HCT116 (cell line): ENCODE data around the gene ZC3HAV1. TPM values are rescaled to one million over a fixed set of nuclear protein-coding genes. Genes with fewer than 3 reads are reported as not detected.
"Not testable (repeated sequence)": the region's sequence is repeated elsewhere in the genome, so short reads cannot be mapped to it uniquely, and the experiment has no call there.

ENCODE experiments used
- ATAC-seq: fragments of 200-7000 bp; cut with Tn5 transposase; 2 replicates; pipeline ENCODE4 v1.9.1; 2020; ENCODE audit warnings: mild to moderate bottlenecking, moderate library complexity
- BruUV-seq: library from RNA; stranded (reverse); fragments of 400-500 nt; replicated peaks from 2 replicates; lab custom pipeline; 2021; lab: Mats Ljungman, UMichigan
- CTCF ChIA-PET: fragments of 300-600 bp; sonication (Branson Sonifier 250); formaldehyde crosslinking; loops from one replicate; lab custom pipeline; 2021; ENCODE audit warnings: antibody characterized with exemption; lab: Charles Lee
- POLR2A ChIA-PET: fragments of 300-600, 350-600 bp; sonication (Branson Sonifier 250); formaldehyde crosslinking; loops from one replicate; lab custom pipeline; 2021; ENCODE audit warnings: antibody characterized with exemption; lab: Charles Lee
- RAD21 ChIA-PET, 2 experiments: fragments of 300-600 bp; sonication (Branson Sonifier 250); formaldehyde crosslinking; loops; one replicate each; lab custom pipeline; 2023; ENCODE audit warnings: low total read pairs in 2 of 2; ENCODE audit not compliant: uncharacterized antibody in 2 of 2, unreplicated experiment in 2 of 2, low non-redundant PET in 1 of 2; lab: Charles Lee
- DNase-seq: peaks from one replicate; pipeline ENCODE4 v3.0.0-alpha.2; 2010; ENCODE audit warnings: low read depth, low spot score
- H2AFZ ChIP-seq: fragments of 200-600 bp; shearing (Covaris generic), sonication (generic); 2 replicates; pipeline ENCODE4 v1.6.1; 2017; ENCODE audit warnings: low read depth, mixed run types, mixed read lengths, antibody characterized with exemption, low read length; ENCODE audit not compliant: poor library complexity, severe bottlenecking
- H3K27ac ChIP-seq: 2 replicates; pipeline ENCODE4 v1.5.1; 2012; ENCODE audit warnings: low read depth, low read length
- H3K27me3 ChIP-seq: fragments of 200-600 bp; sonication (generic); 2 replicates; pipeline ENCODE4 v1.6.1; 2016; ENCODE audit warnings: mixed run types, low read length, mixed read lengths; ENCODE audit not compliant: insufficient read depth
- H3K36me3 ChIP-seq, 2 experiments: fragments of 200-500 bp in 1 of 2; fragments of 200-600 bp in 1 of 2; sonication (Bioruptor generic) in 1 of 2; sonication (generic) in 1 of 2; 2 replicates each; pipeline versions ENCODE4 v1.5.1 to v1.6.1; 2014 to 2016; ENCODE audit warnings: low read length in 2 of 2, inconsistent platforms in 1 of 2, mixed read lengths in 1 of 2, mixed run types in 1 of 2; ENCODE audit not compliant: insufficient read depth in 2 of 2, control insufficient read depth in 1 of 2
- H3K4me1 ChIP-seq, 2 experiments: fragments of 200-600 bp in 1 of 2; sonication (generic) in 1 of 2; 2 replicates each; pipeline versions ENCODE4 v1.5.1 to v1.6.1; 2012 to 2017; ENCODE audit warnings: low read length in 2 of 2, inconsistent platforms in 1 of 2, mild to moderate bottlenecking in 1 of 2, mixed read lengths in 1 of 2, mixed run types in 1 of 2, moderate library complexity in 1 of 2; ENCODE audit not compliant: insufficient read depth in 2 of 2, control insufficient read depth in 1 of 2
- H3K4me2 ChIP-seq: fragments of 200-600 bp; sonication (generic); 2 replicates; pipeline ENCODE4 v1.6.1; 2017; ENCODE audit warnings: mixed run types, low read length, mixed read lengths
- H3K4me3 ChIP-seq, 2 experiments: fragments of 200-600 bp in 1 of 2; sonication (generic) in 1 of 2; replicated peaks in 1 of 2; 2 replicates each; pipeline ENCODE4 v1.5.1; 2011 to 2016; ENCODE audit warnings: low read length in 2 of 2, control low read depth in 1 of 2, low read depth in 1 of 2, mild to moderate bottlenecking in 1 of 2, mixed read lengths in 1 of 2, mixed run types in 1 of 2
- H3K79me2 ChIP-seq: fragments of 200-600 bp; sonication (generic); 2 replicates; pipeline ENCODE4 v1.6.1; 2017; ENCODE audit warnings: mild to moderate bottlenecking, mixed run types, low read length, moderate library complexity, mixed read lengths; ENCODE audit not compliant: insufficient read depth
- H3K9ac ChIP-seq: fragments of 200-600 bp; sonication (generic); 2 replicates; pipeline ENCODE4 v1.6.1; 2016; ENCODE audit warnings: low read length, mixed read lengths
- H3K9me2 ChIP-seq: fragments of 200-600 bp; sonication (generic), shearing (Covaris generic); 2 replicates; pipeline ENCODE4 v1.6.1; 2017; ENCODE audit warnings: mixed run types, mild to moderate bottlenecking, moderate library complexity; ENCODE audit not compliant: insufficient read depth
- H3K9me3 ChIP-seq, 2 experiments: fragments of 200-500 bp in 1 of 2; fragments of 200-600 bp in 1 of 2; sonication (Bioruptor generic) in 1 of 2; sonication (generic) in 1 of 2; 2 replicates each; pipeline ENCODE4 v1.6.1; 2014 to 2017; ENCODE audit warnings: low read length in 2 of 2, mixed read lengths in 2 of 2, inconsistent platforms in 1 of 2, low read depth in 1 of 2, mild to moderate bottlenecking in 1 of 2, mixed run types in 1 of 2, moderate library complexity in 1 of 2; ENCODE audit not compliant: control insufficient read depth in 1 of 2, insufficient read depth in 1 of 2
- H4K20me1 ChIP-seq: fragments of 200-600 bp; sonication (generic), shearing (Covaris generic); 2 replicates; pipeline ENCODE4 v1.6.1; 2017; ENCODE audit warnings: mixed run types, mild to moderate bottlenecking, moderate library complexity; ENCODE audit not compliant: insufficient read depth
- POLR2A ChIP-seq: IDR thresholded peaks from 2 replicates; pipeline ENCODE4 v1.7.0; 2011; ENCODE audit warnings: borderline replicate concordance; ENCODE audit not compliant: insufficient read depth, insufficient read length; ENCODE audit errors: extremely low read depth
- SIN3A ChIP-seq: IDR thresholded peaks from 2 replicates; pipeline ENCODE4 v1.6.1; 2012; ENCODE audit warnings: low read depth
- YY1 ChIP-seq: IDR thresholded peaks from 2 replicates; pipeline ENCODE4 v1.6.1; 2011; ENCODE audit warnings: low read length, low read depth, moderate library complexity, mild to moderate bottlenecking; ENCODE audit not compliant: insufficient replicate concordance; ENCODE audit errors: extremely low read depth
- ZBTB33 ChIP-seq: IDR thresholded peaks from 2 replicates; pipeline ENCODE4 v1.6.1; 2011; ENCODE audit warnings: mild to moderate bottlenecking, low read length, moderate library complexity; ENCODE audit not compliant: insufficient replicate concordance; ENCODE audit errors: extremely low read depth
- ZNF274 ChIP-seq: fragments of 200-500 bp; sonication (Bioruptor generic); IDR thresholded peaks from 2 replicates; pipeline ENCODE4 v1.6.1; 2014; ENCODE audit warnings: mild to moderate bottlenecking, low read depth, low read length, inconsistent platforms
- intact Hi-C: fragments of 100-400 bp; cut with micrococcal nuclease; formaldehyde crosslinking; loops from 2 replicates; pipeline ENCODE4 v1.10.0; 2022
- total RNA-seq: library from RNA; stranded (reverse); gene quantifications from one replicate; pipeline ENCODE4 v1.2.1, GENCODE V29; 2021; ENCODE audit not compliant: unreplicated experiment

Gene ZC3HAV1
- total RNA-seq, 1 experiment from 2014 or later: 23.7 TPM

- Histone ChIP-seq H2AFZ (no peak overlapping the region), H3K4me2 (no peak overlapping the region), H4K20me1 (no peaks in the 10 kb centered on the region), H3K27ac (no peak overlapping the region), H3K4me3 (no peak overlapping the region), H3K27me3 (no peaks in the 10 kb centered on the region), H3K4me1 (no peaks in the 10 kb centered on the region), H3K36me3 (no peaks in the 10 kb centered on the region), H3K9ac (no peak overlapping the region), H3K9me3 (no peaks in the 10 kb centered on the region), H3K9me2 (no peaks in the 10 kb centered on the region), H3K79me2 (no peaks in the 10 kb centered on the region)
- intact Hi-C loops: no loop called here
- ATAC-seq (no peak), DNase-seq (no peak)
- no TSS peak for BruUV-seq
- no peak for TF ChIP-seq ZBTB33
- no peak for TF ChIP-seq POLR2A
- TF ChIP-seq YY1: no peak
- no peak for TF ChIP-seq ZNF274
- TF ChIP-seq SIN3A: no peak
- POLR2A ChIA-PET: no interaction called here
- RAD21 ChIA-PET: no interaction called here
- CTCF ChIA-PET: no interaction called here
Measured at GRCh38 chr7:139125657-139126056, 16.1 kb upstream of the ZC3HAV1 start.

- intact Hi-C loops, POLR2A ChIA-PET, H3K27ac ChIP-seq, H3K4me2 ChIP-seq, H3K9ac ChIP-seq, H3K79me2 ChIP-seq, BruUV-seq, H3K4me3 ChIP-seq, H4K20me1 ChIP-seq, ATAC-seq, H3K27me3 ChIP-seq, H3K4me1 ChIP-seq, H3K9me3 ChIP-seq, DNase-seq, CTCF ChIA-PET, RAD21 ChIA-PET, H2AFZ ChIP-seq, H3K36me3 ChIP-seq, H3K9me2 ChIP-seq: not testable (repeated sequence)
Measured at GRCh38 chr7:139124995-139125394, 15.5 kb upstream of the ZC3HAV1 start.
